DND-41 (cell line): ENCODE results near the gene CAPZA1.

Source experiments
- CTCF ChIP-seq: IDR thresholded peaks from 2 replicates; pipeline ENCODE4 v1.5.1; 2012; ENCODE audit warnings: borderline replicate concordance, low read length, moderate library complexity, mild to moderate bottlenecking; ENCODE audit not compliant: poor library complexity, severe bottlenecking; ENCODE audit errors: extremely low read depth
- EZH2 ChIP-seq: IDR thresholded peaks from 3 replicates; pipeline ENCODE4 v1.6.1; 2012; ENCODE audit warnings: borderline replicate concordance, low read depth, mild to moderate bottlenecking, moderate library complexity, low read length, inconsistent platforms; ENCODE audit not compliant: severe bottlenecking

- TF ChIP-seq CTCF (no peak), EZH2 (no peak)
Observed at GRCh38 chr1:112651205-112651604, 31.6 kb downstream of the CAPZA1 start.
